Astrocyte (in vitro differentiated cells and primary cell): ENCODE measurements around the gene DLGAP5.

Experiments used
- CTCF ChIP-seq: IDR thresholded peaks from 2 replicates; pipeline ENCODE4 v1.5.1; 2011; ENCODE audit warnings: low read depth, mild to moderate bottlenecking, inconsistent platforms, low read length, moderate library complexity; ENCODE audit not compliant: insufficient read depth
- EZH2 ChIP-seq: IDR thresholded peaks from 2 replicates; pipeline ENCODE4 v1.6.1; 2012; ENCODE audit warnings: mild to moderate bottlenecking, low read length, inconsistent platforms; ENCODE audit not compliant: insufficient read depth

- TF ChIP-seq CTCF (no peak), EZH2 (no peak)
These were observed 54.2 kb downstream of the DLGAP5 start for GRCh38 chr14:55136885-55137786.
